Ishikawa (cell line): ENCODE measurements around the gene RGS7.

Experiments used
- EP300 ChIP-seq: IDR thresholded peaks from 2 replicates; pipeline ENCODE4 v1.6.1; 2012; ENCODE audit warnings: borderline replicate concordance
- TAF1 ChIP-seq: IDR thresholded peaks from 2 replicates; pipeline ENCODE4 v1.6.1; 2012; ENCODE audit warnings: low read depth, mild to moderate bottlenecking

- TF ChIP-seq EP300 (no peak), TAF1 (no peak)
These were observed 364.0 kb downstream of the RGS7 start for GRCh38 chr1:240993004-240993403.
